HepG2 (cell line): Measurements from ENCODE around the gene EIF1.

ENCODE experiments used
- CTCF ChIP-seq: sonication (generic); formaldehyde crosslinking; IDR thresholded peaks from 2 replicates; pipeline ENCODE4 v1.5.0; 2020; ENCODE audit warnings: mild to moderate bottlenecking, missing genetic modification reagents, moderate library complexity
- DZIP1 ChIP-seq: sonication (generic); formaldehyde crosslinking; IDR thresholded peaks from 2 replicates; pipeline ENCODE4 v1.5.0; 2020; ENCODE audit warnings: mild to moderate bottlenecking, missing genetic modification reagents
- EZH2 ChIP-seq: conservative IDR thresholded peaks from 2 replicates; pipeline ENCODE4 v1.6.1; 2012; ENCODE audit warnings: mild to moderate bottlenecking, low read depth, low read length, moderate library complexity
- FOXM1 ChIP-seq: sonication (generic); formaldehyde crosslinking; IDR thresholded peaks from 2 replicates; pipeline ENCODE4 v1.5.0; 2020; ENCODE audit warnings: missing genetic modification reagents
- NPAS2 ChIP-seq: sonication (generic); formaldehyde crosslinking; IDR thresholded peaks from 2 replicates; pipeline ENCODE4 v1.8.0; 2022; ENCODE audit warnings: mild to moderate bottlenecking, missing genetic modification reagents, borderline replicate concordance
- POLR2A ChIP-seq, 2 experiments: IDR thresholded peaks; 2 replicates each; pipeline ENCODE4 v1.6.1; 2011; ENCODE audit warnings: low read depth in 2 of 2, low read length in 2 of 2, mild to moderate bottlenecking in 1 of 2, moderate library complexity in 1 of 2; ENCODE audit not compliant: insufficient read depth in 1 of 2
- SMARCE1 ChIP-seq: fragments of 450-650 bp; IDR thresholded peaks from 2 replicates; pipeline ENCODE4 v1.6.1; 2017; ENCODE audit warnings: borderline replicate concordance
- SP2 ChIP-seq: sonication (generic); formaldehyde crosslinking; IDR thresholded peaks from 2 replicates; pipeline ENCODE4 v1.5.1; 2020; ENCODE audit warnings: mild to moderate bottlenecking, missing genetic modification reagents
- YY1 ChIP-seq: IDR thresholded peaks from 2 replicates; pipeline ENCODE4 v1.6.1; 2011; ENCODE audit warnings: low read length, low read depth, moderate library complexity, mild to moderate bottlenecking; ENCODE audit not compliant: insufficient read depth, insufficient replicate concordance
- ZNF138 ChIP-seq: sonication (generic); formaldehyde crosslinking; IDR thresholded peaks from 2 replicates; pipeline ENCODE4 v1.5.0; 2020; ENCODE audit warnings: mild to moderate bottlenecking, low read depth, missing genetic modification reagents

GRCh38 chr17:41649923-41650519, 38.7 kb upstream of the EIF1 start:
- TF ChIP-seq NPAS2 (CRISPR knock-in tag) (no peak), ZNF138 (CRISPR knock-in tag) (no peak), POLR2A (IDR thresholded peaks at IDR 0.05; ENCODE audit: insufficient read depth in 1 of 2, low read depth in 2 of 2, low read length in 2 of 2) (no peak), FOXM1 (no peak), DZIP1 (CRISPR knock-in tag) (no peak), EZH2 (no peak), SP2 (no peak), YY1 (no peak), SMARCE1 (no peak), CTCF (CRISPR knock-in tag) (no peak)
